Bronchial smooth muscle cell (primary cell): ENCODE results near the gene OR2F2. TPM values are rescaled to one million over a fixed set of nuclear protein-coding genes. Genes with fewer than 3 reads are reported as not detected.

Source experiments
- total RNA-seq: library from RNA; depleted of rRNA; stranded (reverse); fragments of >200 nt; gene quantifications from 2 replicates; pipeline ENCODE4 v1.2.1, GENCODE V29; 2014

OR2F2 gene, protein sequence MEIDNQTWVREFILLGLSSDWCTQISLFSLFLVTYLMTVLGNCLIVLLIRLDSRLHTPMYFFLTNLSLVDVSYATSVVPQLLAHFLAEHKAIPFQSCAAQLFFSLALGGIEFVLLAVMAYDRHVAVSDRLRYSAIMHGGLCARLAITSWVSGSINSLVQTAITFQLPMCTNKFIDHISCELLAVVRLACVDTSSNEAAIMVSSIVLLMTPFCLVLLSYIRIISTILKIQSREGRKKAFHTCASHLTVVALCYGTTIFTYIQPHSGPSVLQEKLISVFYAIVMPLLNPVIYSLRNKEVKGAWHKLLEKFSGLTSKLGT
- total RNA-seq, result not detected in 2 replicates

DNA sequence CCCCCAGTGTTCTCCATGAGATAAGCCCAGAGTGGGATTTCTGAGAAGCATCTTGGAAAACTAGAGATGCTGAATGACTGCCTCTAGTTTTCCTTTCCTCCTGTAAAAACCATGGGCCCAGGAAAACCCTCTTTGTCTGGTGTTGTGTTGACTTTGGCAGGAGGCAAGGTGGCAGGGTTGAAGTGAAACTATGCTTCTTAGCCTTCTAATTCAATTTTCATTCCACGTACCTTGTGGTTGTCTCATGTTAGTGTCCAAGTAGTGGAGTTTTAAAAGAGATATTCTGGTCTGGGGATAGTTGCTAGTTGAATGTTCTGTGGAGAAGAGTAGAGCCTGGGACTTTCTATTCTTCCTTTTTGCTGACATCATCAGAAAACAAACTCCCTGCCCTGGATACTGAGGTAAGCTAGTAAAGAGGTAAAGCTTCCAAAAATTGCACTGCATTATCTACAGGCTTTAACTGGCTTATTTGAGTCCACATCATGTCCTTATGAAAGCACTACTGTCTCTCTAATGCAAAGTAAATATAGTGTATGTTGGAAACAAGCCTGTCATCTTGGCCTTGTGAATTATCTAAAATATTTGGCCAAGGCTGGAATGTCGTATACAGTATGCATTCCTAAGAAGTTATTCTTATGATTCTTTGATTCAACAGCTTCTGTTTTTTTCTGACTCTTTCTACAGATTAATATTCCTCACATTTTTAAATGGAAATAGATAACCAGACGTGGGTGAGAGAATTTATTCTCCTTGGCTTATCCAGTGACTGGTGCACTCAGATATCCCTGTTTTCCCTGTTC is at the start of gene OR2F2:
OR2F2 (plus strand) TSS at position 708 of the 800 bp plus-strand sequence; CDS start at position 708, 0 bp downstream.

GRCh38 chr7:143901668-143902331 is 33.2 kb upstream of the OR2F2 start, which contains the start of gene TCAF1:
Gene TCAF1, minus strand, starts transcription at chr7:143902176. Its CDS starts 25,568 bp downstream, at chr7:143876608.

DNA sequence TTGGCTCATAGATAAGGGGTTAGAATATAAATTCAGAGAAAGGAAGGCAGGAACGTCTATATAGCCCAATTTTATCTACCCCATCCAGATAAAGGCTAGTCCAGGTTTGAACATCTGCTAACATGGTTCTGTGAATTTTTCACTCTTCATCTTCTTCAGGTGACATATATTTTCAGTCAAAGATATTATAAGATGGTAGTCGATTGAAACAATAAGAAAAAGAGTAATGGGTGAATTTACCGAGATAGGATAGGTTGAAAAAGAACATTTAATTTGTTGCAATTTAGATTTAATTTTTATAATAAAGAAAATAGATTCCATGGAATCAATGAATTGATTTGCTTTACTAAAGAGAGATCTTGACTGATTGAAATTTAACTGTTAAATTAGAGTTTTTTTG is 19.5 kb downstream of the OR2F2 start, which contains the start of gene OR2F1:
OR2F1 (plus strand) TSS at position 301 of the 400 bp plus-strand sequence. CDS start 5,127 bp downstream, outside the sequence.

Other genes with a start within 250 kb of the OR2F2 start
- gene CTAGE6, start 177.5 kb upstream of the OR2F2 start, total RNA-seq, result under 0.01 and 0.17 TPM in 2 replicates
- 36.8 and 45.7 TPM in 2 replicates for gene TCAF1, start 33.1 kb upstream of the OR2F2 start, total RNA-seq
- not detected in 2 replicates for gene OR2F1, start 19.6 kb downstream of the OR2F2 start, total RNA-seq
- gene OR6B1, start 65.1 kb downstream of the OR2F2 start, total RNA-seq, result not detected in 2 replicates
- gene OR2A5, start 113.7 kb downstream of the OR2F2 start, total RNA-seq, result not detected in 2 replicates
- not detected in 2 replicates for gene OR2A25, start 134.6 kb downstream of the OR2F2 start, total RNA-seq
- gene OR2A12, start 151.0 kb downstream of the OR2F2 start, total RNA-seq, result not detected in 2 replicates
- gene OR2A2, start 174.3 kb downstream of the OR2F2 start, total RNA-seq, result not detected in 2 replicates
- gene OR2A14, start 187.9 kb downstream of the OR2F2 start, total RNA-seq, result not detected in 2 replicates
- gene CTAGE4, start 248.2 kb downstream of the OR2F2 start, total RNA-seq, result 0.09 and 0.32 TPM in 2 replicates